ENCODE measurements around the gene EDN2. TPM values are rescaled to one million over a fixed set of nuclear protein-coding genes. Genes with fewer than 3 reads are reported as not detected.

Gene EDN2
- total and polyA plus RNA-seq, 2 of the 8 experiments (the other 6 are each of a cell fraction or from before 2014, with no cell fraction given): 0.32 to 0.39 TPM

- POLR2A ChIA-PET (ENCODE audit: partially characterized antibody): no interaction called here
- Histone ChIP-seq H4K8ac (ENCODE audit: extremely low read depth, insufficient read depth, low read length) (no peak overlapping the region), H2BK12ac (ENCODE audit: low read depth, low read length) (no peak overlapping the region), H2BK15ac (ENCODE audit: low read length) (no peak overlapping the region), H3K18ac (ENCODE audit: extremely low read depth, low read length) (no peak overlapping the region), H3K4me3 (ENCODE audit: extremely low read depth in 1 of 4, insufficient read depth in 2 of 4, low read depth in 3 of 4, low read length in 4 of 4) (no peak overlapping the region), H2AK5ac (ENCODE audit: low read depth, low read length) (no peak overlapping the region), H4K91ac (replicated peaks; ENCODE audit: insufficient read length, low read length) (no peak overlapping the region), H3K14ac (ENCODE audit: insufficient read length) (no peak overlapping the region), H3K23ac (ENCODE audit: insufficient read length) (no peak overlapping the region), H4K5ac (ENCODE audit: insufficient read length, low read depth, low read length) (no peak overlapping the region), H3K27ac (ENCODE audit: low read depth, low read length) (no peak overlapping the region), H3K9ac (replicated peaks in 1 of 4; ENCODE audit: extremely low read depth in 1 of 4, low read depth in 3 of 4, low read length in 3 of 4) (no peak overlapping the region), H3K36me3 (ENCODE audit: control insufficient read depth in 2 of 4, insufficient read depth in 4 of 4, low read length in 3 of 4) (no peaks in the 10 kb centered on the region; a peak in 1 of 8 replicates), H2BK120ac (replicated peaks; ENCODE audit: low read depth, low read length) (no peak overlapping the region), H3K4ac (replicated peaks; ENCODE audit: insufficient read length, low read depth, low read length) (no peak overlapping the region), H2AFZ (ENCODE audit: low read length) (no peak overlapping the region), H2BK5ac (ENCODE audit: low read depth, low read length) (no peak overlapping the region), H3K9me3 (ENCODE audit: insufficient read depth in 2 of 2, low read depth in 1 of 2, low read length in 1 of 2) (no peaks in the 10 kb centered on the region), H3K27me3 (replicated peaks in 1 of 4; ENCODE audit: control insufficient read depth in 3 of 4, extremely low read depth in 1 of 4, insufficient read depth in 3 of 4, low read length in 3 of 4) (no peaks in the 10 kb centered on the region), H2BK20ac (ENCODE audit: low read length) (no peak overlapping the region), H3K56ac (replicated peaks; ENCODE audit: insufficient read length, low read depth, low read length) (no peak overlapping the region), H3K4me2 (ENCODE audit: insufficient read depth in 1 of 2, low read depth in 2 of 2, low read length in 2 of 2) (no peak overlapping the region), H3K4me1 (replicated peaks in 1 of 4; ENCODE audit: control insufficient read depth in 3 of 4, insufficient read depth in 4 of 4, low read length in 3 of 4) (peaks cover 0 to 5% (median 2%) of the 10 kb centered on the region in 4 experiments; a peak in 2 of 7 replicates), H3K23me2 (ENCODE audit: low read depth, low read length) (no peaks in the 10 kb centered on the region), H4K20me1 (replicated peaks in 1 of 2; ENCODE audit: control insufficient read depth in 1 of 2, insufficient read depth in 2 of 2, low read length in 2 of 2) (no peaks in the 10 kb centered on the region), H3K79me1 (ENCODE audit: low read depth, low read length) (no peaks in the 10 kb centered on the region), H3K79me2 (ENCODE audit: control insufficient read depth in 1 of 2, insufficient read depth in 2 of 2, low read length in 2 of 2) (no peaks in the 10 kb centered on the region)
- no peak for FAIRE-seq
- 85% methylated on average over 6 of the region's 6 CpGs; no CpG with 5 or more reads in 1 of the 2 experiments for WGBS, 2 experiments (ENCODE audit: extremely low coverage in 1 of 2, insufficient coverage in 1 of 2, insufficient read length in 1 of 2, insufficient replicate concordance in 2 of 2, low coverage in 1 of 2, low lambda C conversion rate in 2 of 2, missing lambda C conversion rate in 1 of 2)
- CTCF ChIA-PET (ENCODE audit: partially characterized antibody): interaction anchor here (1.0 to 2.3 kb wide), 5 partner anchors 8 to 56 kb away, joined by 3 to 6 read pairs (median 5); no protein-coding TSS in a partner anchor
- no peak for DNase-seq (ENCODE audit: low read depth in 1 of 2, low spot score in 2 of 2)
- no peak for TF ChIP-seq PHF8 (conservative IDR thresholded peaks at IDR 0.05; ENCODE audit: low read depth, low read length)
- TF ChIP-seq, protein P1, sequence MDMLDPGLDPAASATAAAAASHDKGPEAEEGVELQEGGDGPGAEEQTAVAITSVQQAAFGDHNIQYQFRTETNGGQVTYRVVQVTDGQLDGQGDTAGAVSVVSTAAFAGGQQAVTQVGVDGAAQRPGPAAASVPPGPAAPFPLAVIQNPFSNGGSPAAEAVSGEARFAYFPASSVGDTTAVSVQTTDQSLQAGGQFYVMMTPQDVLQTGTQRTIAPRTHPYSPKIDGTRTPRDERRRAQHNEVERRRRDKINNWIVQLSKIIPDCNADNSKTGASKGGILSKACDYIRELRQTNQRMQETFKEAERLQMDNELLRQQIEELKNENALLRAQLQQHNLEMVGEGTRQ (IDR thresholded peaks at IDR 0.05; ENCODE audit: low read length): no peak
- TF ChIP-seq RFX5 (IDR thresholded peaks at IDR 0.05; ENCODE audit: borderline replicate concordance, low read depth, low read length): no peak
- no peak for TF ChIP-seq KDM5A (IDR thresholded peaks at IDR 0.05; ENCODE audit: low read length)
- no peak for TF ChIP-seq SP2 (IDR thresholded peaks at IDR 0.05; ENCODE audit: low read length)
- no peak for TF ChIP-seq SP4 (IDR thresholded peaks at IDR 0.05; ENCODE audit: low read length)
- TF ChIP-seq, protein P2, sequence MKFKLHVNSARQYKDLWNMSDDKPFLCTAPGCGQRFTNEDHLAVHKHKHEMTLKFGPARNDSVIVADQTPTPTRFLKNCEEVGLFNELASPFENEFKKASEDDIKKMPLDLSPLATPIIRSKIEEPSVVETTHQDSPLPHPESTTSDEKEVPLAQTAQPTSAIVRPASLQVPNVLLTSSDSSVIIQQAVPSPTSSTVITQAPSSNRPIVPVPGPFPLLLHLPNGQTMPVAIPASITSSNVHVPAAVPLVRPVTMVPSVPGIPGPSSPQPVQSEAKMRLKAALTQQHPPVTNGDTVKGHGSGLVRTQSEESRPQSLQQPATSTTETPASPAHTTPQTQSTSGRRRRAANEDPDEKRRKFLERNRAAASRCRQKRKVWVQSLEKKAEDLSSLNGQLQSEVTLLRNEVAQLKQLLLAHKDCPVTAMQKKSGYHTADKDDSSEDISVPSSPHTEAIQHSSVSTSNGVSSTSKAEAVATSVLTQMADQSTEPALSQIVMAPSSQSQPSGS (IDR thresholded peaks at IDR 0.05; ENCODE audit: low read length): no peak
- TF ChIP-seq EZH2 (IDR thresholded peaks at IDR 0.05; ENCODE audit: low read depth, low read length, severe bottlenecking): no peak
- TF ChIP-seq RAD21 (IDR thresholded peaks at IDR 0.05 in 1 of 2, conservative IDR thresholded peaks at IDR 0.05 in 1 of 2; ENCODE audit: low read depth in 2 of 2, low read length in 2 of 2): no peak
- no peak for TF ChIP-seq TBP (IDR thresholded peaks at IDR 0.05; ENCODE audit: low read depth, low read length)
- no peak for TF ChIP-seq CEBPB (IDR thresholded peaks at IDR 0.05; ENCODE audit: low read depth, low read length)
- TF ChIP-seq KDM4A (IDR thresholded peaks at IDR 0.05; ENCODE audit: low read depth, low read length, severe bottlenecking): no peak
Measured at GRCh38 chr1:41471658-41472057, 12.8 kb downstream of the EDN2 start.
